ENCODE data around the gene IL25. TPM values are rescaled to one million over a fixed set of nuclear protein-coding genes. Genes with fewer than 3 reads are reported as not detected.

IL25 gene
- total and polyA plus RNA-seq, 2 of the 13 experiments (the other 11 are each of a cell fraction or from before 2014, with no cell fraction given): not detected

- TF ChIP-seq ATF4 (CRISPR knock-in tag; IDR thresholded peaks at IDR 0.05) (no peak; a peak in 1 of 4 replicates), ZBTB2 (CRISPR knock-in tag; IDR thresholded peaks at IDR 0.05; ENCODE audit: low read depth) (no peak), ZNF607 (CRISPR knock-in tag; IDR thresholded peaks at IDR 0.05; ENCODE audit: borderline replicate concordance) (no peak), TRAFD1 (CRISPR knock-in tag; IDR thresholded peaks at IDR 0.05; ENCODE audit: borderline replicate concordance) (no peak), ESRRA (CRISPR knock-in tag; IDR thresholded peaks at IDR 0.05; ENCODE audit: low read depth) (0 out of 2 replicates have a peak, but pooled peaks have one; percentile 7), IKZF1 (IDR thresholded peaks at IDR 0.05) (no peak), NR2F2 (IDR thresholded peaks at IDR 0.05; ENCODE audit: borderline replicate concordance, low read depth) (no peak), THAP8 (CRISPR knock-in tag; IDR thresholded peaks at IDR 0.05; ENCODE audit: borderline replicate concordance) (no peak), MNT (IDR thresholded peaks at IDR 0.05) (no peak), ZFX (CRISPR knock-in tag; IDR thresholded peaks at IDR 0.05; ENCODE audit: low read depth) (peak; percentile 48; the same call in 1 of the 2 replicates), ZGPAT (CRISPR knock-in tag; IDR thresholded peaks at IDR 0.05) (peak; percentile 42; the same call in 1 of the 2 replicates), USF2 (IDR thresholded peaks at IDR 0.05; ENCODE audit: low read depth, low read length) (no peak), USF2 (CRISPR knock-in tag; IDR thresholded peaks at IDR 0.05; ENCODE audit: borderline replicate concordance) (no peak), ZNF367 (CRISPR knock-in tag; IDR thresholded peaks at IDR 0.05; ENCODE audit: borderline replicate concordance) (no peak), MLX (CRISPR knock-in tag; IDR thresholded peaks at IDR 0.05) (no peak), ZNF20 (CRISPR knock-in tag; IDR thresholded peaks at IDR 0.05) (no peak), ZFP36 (IDR thresholded peaks at IDR 0.05; ENCODE audit: borderline replicate concordance, low read depth, low read length, partially characterized antibody) (no peak)
Observed at GRCh38 chr14:23326491-23327332, 45.9 kb upstream of the IL25 start (continued).

All from HepG2 (cell line).